Naive B cell (primary cell): ENCODE measurements around the gene HSPA14. TPM values are rescaled to one million over a fixed set of nuclear protein-coding genes. Genes with fewer than 3 reads are reported as not detected.

Source experiments
- ATAC-seq, 2 donors: fragments of 150-1000 bp; cut with Tn5 transposase; 2 replicates each; pipeline ENCODE4 v1.10.0; 2021; ENCODE audit warnings: low read depth in 2 of 2, mild to moderate bottlenecking in 2 of 2, moderate library complexity in 2 of 2
- DNase-seq: peaks from one replicate; pipeline ENCODE4 v3.0.0; 2022
- H3K27ac Mint-ChIP-seq, 6 donors: one replicate each; pipeline ENCODE4 v1.8.0; 2020 to 2022; ENCODE audit warnings: mild to moderate bottlenecking in 6 of 6, mixed read lengths in 6 of 6, moderate library complexity in 5 of 6, inconsistent platforms in 2 of 6
- H3K27me3 Mint-ChIP-seq, 3 donors: one replicate each; pipeline ENCODE4 v1.8.0; 2021 to 2022; ENCODE audit warnings: mixed read lengths in 3 of 3, mild to moderate bottlenecking in 1 of 3
- H3K36me3 Mint-ChIP-seq, 2 donors: one replicate each; pipeline ENCODE4 v1.8.0; 2020 to 2022; ENCODE audit warnings: mixed read lengths in 2 of 2, inconsistent platforms in 1 of 2, mild to moderate bottlenecking in 1 of 2
- H3K4me1 Mint-ChIP-seq, 3 donors: one replicate each; pipeline ENCODE4 v1.8.0; 2020 to 2022; ENCODE audit warnings: mixed read lengths in 3 of 3, inconsistent platforms in 1 of 3, mild to moderate bottlenecking in 1 of 3, moderate library complexity in 1 of 3
- H3K4me3 Mint-ChIP-seq, 8 donors: one replicate each; pipeline ENCODE4 v1.8.0; 2020 to 2022; ENCODE audit warnings: mild to moderate bottlenecking in 8 of 8, mixed read lengths in 8 of 8, moderate library complexity in 8 of 8, inconsistent platforms in 2 of 8
- H3K9me3 Mint-ChIP-seq, 7 donors: one replicate each; pipeline ENCODE4 v1.8.0; 2020 to 2022; ENCODE audit warnings: mixed read lengths in 7 of 7, mild to moderate bottlenecking in 5 of 7, inconsistent platforms in 2 of 7, moderate library complexity in 1 of 7
- polyA plus RNA-seq, 6 donors: library from polyadenylated mRNA; unstranded; fragments of 300-500 nt; fragmentation: Illumina TruSeq; gene quantifications; one replicate each; pipeline ENCODE4 v1.2.3, GENCODE V29; 2021; ENCODE audit warnings: low read depth in 6 of 6

Gene HSPA14
- polyA plus RNA-seq, 6 donors from 2014 or later: 14.8 to 23.3 (median 19.8) TPM

DNA sequence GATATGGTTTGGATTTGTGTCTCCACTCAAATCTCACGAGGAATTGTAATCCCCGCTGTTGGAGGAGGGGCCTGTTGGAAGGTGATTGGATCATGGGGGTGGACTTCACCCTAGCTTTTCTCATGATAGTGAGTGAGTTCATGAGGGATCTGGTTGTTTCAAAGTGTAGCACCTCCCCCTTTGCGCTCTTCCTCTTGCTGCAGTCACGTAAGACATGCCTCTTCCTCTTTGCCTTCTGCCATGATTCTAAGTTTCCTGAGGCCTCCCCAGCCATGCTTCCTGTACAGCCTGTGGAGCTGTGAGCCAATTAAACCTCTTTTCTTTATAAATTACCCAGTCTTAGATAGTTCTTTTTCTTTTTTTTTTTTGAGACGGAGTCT is 17.3 kb upstream of the HSPA14 start:
- Mint-ChIP-seq H3K9me3 (peaks cover 0 to 1% (median 0%) of the 10 kb centered on the region in 7 donors), H3K4me1 (peaks cover 16 to 30% (median 18%) of the 10 kb centered on the region in 3 donors), H3K4me3 (peak overlapping the region in 1 of 8 donors; percentile 69)

DNA sequence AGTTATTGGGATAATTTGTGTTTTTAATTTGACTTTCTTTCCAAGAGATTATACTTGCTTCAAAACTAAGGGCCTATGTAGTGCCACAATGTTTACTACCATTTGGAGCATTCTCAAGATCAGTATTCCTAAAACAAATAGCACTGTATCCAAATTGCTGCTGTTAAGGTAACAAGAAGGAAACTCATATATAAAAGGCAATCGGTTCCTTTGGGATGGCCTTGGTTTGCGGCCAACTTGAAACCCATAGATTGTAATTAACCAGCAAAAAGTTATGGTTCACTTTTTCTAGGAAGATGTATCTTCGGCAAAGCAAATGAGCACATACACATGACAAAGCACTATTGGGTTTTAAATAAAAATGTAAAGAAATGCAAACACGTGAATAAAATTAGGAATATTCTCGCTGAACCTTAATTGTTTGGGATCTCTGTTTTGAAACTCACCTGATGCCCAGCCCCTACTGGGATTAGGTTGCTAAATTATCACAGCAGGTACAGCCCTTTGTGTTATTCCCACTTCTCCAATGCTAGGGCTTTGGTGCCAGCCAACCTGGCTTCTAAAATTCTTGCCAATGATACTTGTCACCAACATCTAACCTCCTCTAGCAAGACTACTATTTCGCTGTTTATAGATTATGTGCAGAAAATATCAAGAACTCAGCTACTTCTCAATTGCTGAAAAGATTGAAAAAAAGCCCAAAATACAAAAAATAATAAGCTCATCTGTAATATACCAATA is 16.3 kb upstream of the HSPA14 start:
- Mint-ChIP-seq H3K36me3 (no peaks in the 10 kb centered on the region), H3K27ac (no peak overlapping the region), H3K27me3 (no peaks in the 10 kb centered on the region), H3K4me1 (peaks cover 24 to 36% (median 25%) of the 10 kb centered on the region in 3 donors), H3K9me3 (peaks cover 0 to 1% (median 0%) of the 10 kb centered on the region in 7 donors), H3K4me3 (no peak overlapping the region)
- ATAC-seq (no peak), DNase-seq (no peak)

More for the DNA sequence above, 17.3 kb upstream of the HSPA14 start:
- Mint-ChIP-seq H3K27me3 (no peaks in the 10 kb centered on the region), H3K36me3 (no peaks in the 10 kb centered on the region), H3K27ac (peak overlapping the region in 3 of 6 donors; percentile 49 to 96 (median 79))
- no peak for ATAC-seq
- DNase-seq: no peak

DNA sequence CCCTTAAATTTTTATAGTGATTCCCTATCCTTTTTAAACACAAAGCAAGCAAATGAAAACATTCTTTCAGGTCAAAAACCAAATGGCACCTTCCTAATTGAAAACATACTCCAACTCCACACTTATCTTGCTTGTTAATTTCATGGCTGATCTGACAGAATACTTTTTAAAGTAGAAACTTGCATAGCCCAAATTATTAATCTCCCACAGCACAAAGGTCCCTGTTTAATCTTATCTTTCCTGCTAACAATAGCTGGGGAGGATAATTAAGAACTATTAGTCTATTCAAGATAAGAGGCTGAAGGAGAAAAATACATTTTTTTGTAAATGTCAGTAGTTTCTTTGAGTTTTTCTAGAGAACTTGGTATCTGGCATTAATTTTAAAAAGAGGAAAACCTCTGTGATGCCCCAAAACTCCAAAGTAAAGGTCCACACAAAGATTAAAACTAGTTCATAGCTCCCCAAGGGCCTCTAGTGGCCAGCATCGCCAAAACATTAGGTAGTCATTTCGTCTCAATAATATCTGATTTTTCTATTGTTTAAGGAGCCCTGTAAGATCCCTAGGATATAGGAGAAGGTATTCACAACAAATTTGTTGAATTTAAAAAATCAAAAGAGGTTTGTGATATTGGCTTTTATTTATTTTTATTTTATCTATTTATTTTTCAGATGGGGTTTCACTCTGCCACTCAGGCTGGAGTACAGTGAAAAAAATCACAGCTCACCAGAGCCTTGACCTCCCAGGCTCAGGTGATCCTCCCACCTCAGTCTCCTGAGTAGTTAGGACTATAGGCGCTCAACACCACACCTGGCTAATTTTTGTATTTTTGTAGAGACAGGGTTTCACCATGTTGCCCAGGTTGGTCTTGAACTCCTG is 15.0 kb upstream of the HSPA14 start:
- DNase-seq (peak; percentile 44), ATAC-seq (peak; percentile 67 to 70)
- peaks cover 0 to 1% (median 0%) of the 10 kb centered on the region in 7 donors for H3K9me3 Mint-ChIP-seq
- H3K27me3 Mint-ChIP-seq: no peaks in the 10 kb centered on the region
- H3K4me1 Mint-ChIP-seq: peaks cover 24 to 36% (median 25%) of the 10 kb centered on the region in 3 donors
- no peaks in the 10 kb centered on the region for H3K36me3 Mint-ChIP-seq
- H3K4me3 Mint-ChIP-seq: no peak overlapping the region
- peak overlapping the region in 2 of 6 donors; percentile 49 to 89 for H3K27ac Mint-ChIP-seq

DNA sequence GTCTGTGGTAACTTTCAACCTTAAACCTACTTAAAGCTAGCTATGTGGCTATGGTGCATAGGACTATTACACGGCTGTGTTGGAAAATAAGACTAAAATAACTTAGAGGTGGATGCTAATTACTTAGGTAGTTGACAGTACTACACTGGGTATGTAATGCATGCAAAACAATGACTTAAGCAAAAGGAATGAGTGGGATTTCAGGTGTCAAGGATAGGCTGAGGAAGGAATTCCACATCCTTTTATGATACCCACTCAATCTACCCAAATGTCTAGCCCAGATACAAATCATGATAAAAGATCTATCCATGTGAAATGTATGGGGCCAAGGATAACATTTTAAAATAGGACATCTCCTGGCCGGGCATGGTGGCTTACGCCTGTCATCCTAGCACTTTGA is 14.1 kb upstream of the HSPA14 start:
- H3K27me3 Mint-ChIP-seq: no peaks in the 10 kb centered on the region
- no peak for ATAC-seq
- H3K4me1 Mint-ChIP-seq: peaks cover 24 to 36% (median 25%) of the 10 kb centered on the region in 3 donors
- peaks cover 0 to 1% (median 0%) of the 10 kb centered on the region in 7 donors for H3K9me3 Mint-ChIP-seq
- no peaks in the 10 kb centered on the region for H3K36me3 Mint-ChIP-seq
- no peak overlapping the region for H3K4me3 Mint-ChIP-seq
- H3K27ac Mint-ChIP-seq: no peak overlapping the region
- DNase-seq: no peak

DNA sequence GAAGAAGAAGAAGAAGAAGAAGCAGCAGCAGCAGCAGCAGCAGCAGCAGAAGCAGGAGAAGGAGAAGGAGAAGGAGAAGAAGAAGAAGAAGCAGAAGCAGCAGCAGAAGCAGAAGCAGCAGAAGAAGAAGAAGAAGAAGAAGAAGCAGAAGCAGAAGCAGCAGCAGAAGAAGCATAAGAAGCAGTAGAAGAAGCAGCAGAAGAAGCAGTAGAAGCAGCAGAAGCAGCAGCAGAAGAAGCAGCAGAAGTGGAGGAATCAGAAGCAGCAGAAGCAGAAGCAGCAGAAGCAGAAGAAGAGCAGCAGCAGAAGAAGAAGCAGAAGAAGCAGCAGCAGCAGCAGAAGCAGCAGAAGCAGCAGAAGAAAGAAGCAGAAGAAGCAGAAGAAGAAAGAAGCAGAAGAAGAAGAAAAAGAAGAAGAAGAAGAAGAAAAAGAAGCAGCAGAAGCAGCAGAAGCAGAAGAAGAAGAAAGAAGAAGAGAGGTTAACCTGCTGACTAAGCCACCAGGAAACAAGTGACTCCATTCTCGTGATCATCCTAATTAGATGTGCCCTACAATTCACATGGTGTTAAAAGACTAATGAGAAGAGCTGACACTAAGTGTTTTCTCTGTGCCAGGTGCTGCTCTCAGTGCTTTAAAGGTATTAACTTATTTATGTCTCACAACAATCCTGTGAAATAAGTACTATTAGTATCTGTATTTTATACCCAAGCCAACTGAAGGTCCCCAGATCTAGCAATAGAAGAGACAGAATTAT is 11.9 kb upstream of the HSPA14 start:
- H3K9me3 Mint-ChIP-seq: no peaks in the 10 kb centered on the region
- no peak overlapping the region for H3K4me3 Mint-ChIP-seq
- ATAC-seq (no peak), DNase-seq (no peak)
- no peaks in the 10 kb centered on the region for H3K36me3 Mint-ChIP-seq
- H3K27me3 Mint-ChIP-seq: no peaks in the 10 kb centered on the region
- H3K4me1 Mint-ChIP-seq: peaks cover 18 to 26% (median 18%) of the 10 kb centered on the region in 3 donors
- peak overlapping the region in 4 of 6 donors; percentile 36 to 81 (median 58) for H3K27ac Mint-ChIP-seq

DNA sequence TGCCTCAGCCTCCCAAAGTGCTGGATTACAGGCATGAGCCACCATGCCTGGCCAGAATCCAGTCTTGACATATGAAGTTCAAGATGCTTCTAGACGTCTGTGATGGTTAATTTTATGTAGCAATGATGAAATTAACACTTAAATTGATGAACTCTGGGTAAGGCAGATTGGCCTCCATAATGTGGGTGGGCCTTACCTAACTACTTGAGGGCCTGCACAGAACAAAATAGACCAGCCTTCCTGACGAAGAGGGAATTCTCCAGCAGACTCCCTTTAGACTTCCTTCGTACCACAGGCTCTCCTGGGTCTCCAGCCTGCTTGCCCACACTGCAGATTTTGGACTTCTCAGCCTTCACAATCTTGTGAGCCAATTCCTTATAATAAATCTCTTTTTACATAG is 5.0 kb upstream of the HSPA14 start:
- Mint-ChIP-seq H3K36me3 (no peaks in the 10 kb centered on the region), H3K9me3 (no peaks in the 10 kb centered on the region), H3K27ac (no peak overlapping the region), H3K4me1 (peaks cover 6 to 15% (median 9%) of the 10 kb centered on the region in 3 donors), H3K4me3 (no peak overlapping the region), H3K27me3 (no peaks in the 10 kb centered on the region)
- DNase-seq (no peak), ATAC-seq (no peak)

DNA sequence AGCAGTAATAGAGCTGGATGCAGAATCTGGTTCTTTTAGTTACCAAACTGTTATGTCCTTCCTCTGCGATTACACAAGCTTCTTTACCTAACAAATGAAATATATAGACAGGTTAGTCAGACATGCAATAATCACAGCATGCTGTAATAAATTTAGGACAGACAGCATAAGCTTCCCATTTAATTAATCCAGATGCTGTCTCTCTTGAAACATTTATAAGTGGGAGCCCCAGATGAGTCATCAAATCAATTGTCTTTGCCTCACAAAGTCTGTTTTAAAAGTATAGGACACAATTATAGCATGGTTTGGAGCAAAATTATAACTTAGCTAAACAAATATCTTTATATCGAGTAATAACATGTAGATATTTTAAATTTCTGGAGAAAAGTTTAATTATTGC is 1.9 kb upstream of the HSPA14 start:
- ATAC-seq (no peak), DNase-seq (no peak)
- H3K9me3 Mint-ChIP-seq: no peaks in the 10 kb centered on the region
- no peaks in the 10 kb centered on the region for H3K36me3 Mint-ChIP-seq
- peak overlapping the region in 1 of 6 donors; percentile 39 for H3K27ac Mint-ChIP-seq
- H3K27me3 Mint-ChIP-seq: no peaks in the 10 kb centered on the region
- peak overlapping the region in 3 of 8 donors; percentile 17 to 98 (median 95) for H3K4me3 Mint-ChIP-seq
- peaks cover 16 to 23% (median 19%) of the 10 kb centered on the region in 3 donors for H3K4me1 Mint-ChIP-seq

DNA sequence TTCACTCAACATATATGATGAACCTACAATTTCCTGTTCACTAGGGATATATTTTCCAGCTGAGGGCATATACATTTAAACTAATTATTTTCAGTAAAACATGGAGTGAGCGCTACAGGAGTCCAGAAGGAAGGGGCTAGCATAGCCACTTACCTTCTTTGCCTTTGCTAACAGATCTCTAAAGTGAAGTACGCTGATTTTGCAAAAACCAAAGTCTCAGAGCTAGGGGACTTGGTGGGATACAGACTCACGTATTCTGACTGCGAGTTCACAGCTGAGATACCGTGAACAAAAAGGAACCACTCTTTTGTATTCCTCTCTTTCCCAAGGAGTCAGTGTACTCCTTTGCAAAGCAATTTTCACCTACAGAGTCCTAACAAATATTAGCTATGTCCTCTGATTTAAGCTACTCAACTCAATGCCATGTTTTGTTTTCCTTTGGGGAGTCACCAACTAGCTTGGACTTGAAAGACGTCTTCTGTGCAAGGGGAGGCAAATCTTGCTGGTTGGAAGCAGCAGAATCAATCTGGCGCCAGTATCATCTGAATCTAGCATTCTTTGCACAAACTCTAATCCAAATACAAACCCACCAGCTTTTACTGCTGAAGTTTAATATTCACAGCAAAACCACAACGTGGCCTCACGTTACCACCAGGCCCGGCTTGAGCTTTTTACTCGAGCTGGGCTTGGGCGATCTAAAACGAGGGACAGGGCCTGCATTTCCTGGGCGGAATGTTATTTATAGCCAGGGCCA is 926 bp upstream of the HSPA14 start:
- H3K4me1 Mint-ChIP-seq: peaks cover 16 to 26% (median 19%) of the 10 kb centered on the region in 3 donors
- no peaks in the 10 kb centered on the region for H3K27me3 Mint-ChIP-seq
- DNase-seq (no peak), ATAC-seq (no peak)
- H3K36me3 Mint-ChIP-seq: no peaks in the 10 kb centered on the region
- H3K9me3 Mint-ChIP-seq: no peaks in the 10 kb centered on the region
- peak overlapping the region in 5 of 6 donors; percentile 92 to 98 (median 97) for H3K27ac Mint-ChIP-seq
- peak overlapping the region; percentile 95 to 99 (median 98) for H3K4me3 Mint-ChIP-seq

DNA sequence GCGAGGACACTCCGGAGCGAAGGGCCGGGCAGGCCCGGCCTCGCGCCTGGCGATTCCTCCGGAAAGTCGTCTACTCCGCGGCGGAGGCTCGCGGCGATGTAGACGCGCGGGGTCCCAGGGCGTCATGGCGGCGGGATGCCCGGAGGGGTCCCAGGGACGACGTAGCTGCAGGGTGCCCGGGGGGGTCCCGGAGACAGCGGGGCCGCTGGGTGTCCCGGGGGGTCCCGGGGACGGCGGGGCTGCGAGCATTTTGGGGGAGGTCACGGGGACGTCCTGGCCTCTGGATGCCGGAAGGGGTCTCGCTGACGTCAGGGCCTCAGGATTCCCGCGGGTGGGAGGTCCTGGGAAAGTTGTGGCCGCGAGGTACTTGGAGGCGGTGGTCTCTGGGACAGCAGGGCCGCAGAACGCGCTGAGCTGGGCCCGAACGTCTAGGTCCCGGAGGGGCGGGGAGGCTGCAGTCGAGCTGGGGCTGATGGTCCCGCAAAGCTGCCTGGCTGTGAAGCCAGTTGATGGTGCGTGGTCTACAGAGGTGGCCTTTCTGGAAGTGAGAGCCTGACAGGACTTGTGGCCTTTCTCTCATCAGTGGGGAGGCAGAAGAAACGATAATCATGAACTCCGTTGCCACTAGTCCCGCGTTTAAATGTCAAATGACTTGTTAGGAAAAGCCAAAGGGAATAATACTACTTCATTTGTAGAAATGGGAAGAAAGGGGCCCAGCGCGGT is 637 bp downstream of the HSPA14 start:
- Mint-ChIP-seq H3K9me3 (no peaks in the 10 kb centered on the region), H3K27ac (peak overlapping the region; percentile 93 to 98 (median 97)), H3K4me3 (peak overlapping the region; percentile 95 to 99 (median 98)), H3K36me3 (no peaks in the 10 kb centered on the region), H3K27me3 (no peaks in the 10 kb centered on the region), H3K4me1 (peaks cover 16 to 27% (median 19%) of the 10 kb centered on the region in 3 donors)
- no peak for ATAC-seq
- peak; percentile 11 for DNase-seq

DNA sequence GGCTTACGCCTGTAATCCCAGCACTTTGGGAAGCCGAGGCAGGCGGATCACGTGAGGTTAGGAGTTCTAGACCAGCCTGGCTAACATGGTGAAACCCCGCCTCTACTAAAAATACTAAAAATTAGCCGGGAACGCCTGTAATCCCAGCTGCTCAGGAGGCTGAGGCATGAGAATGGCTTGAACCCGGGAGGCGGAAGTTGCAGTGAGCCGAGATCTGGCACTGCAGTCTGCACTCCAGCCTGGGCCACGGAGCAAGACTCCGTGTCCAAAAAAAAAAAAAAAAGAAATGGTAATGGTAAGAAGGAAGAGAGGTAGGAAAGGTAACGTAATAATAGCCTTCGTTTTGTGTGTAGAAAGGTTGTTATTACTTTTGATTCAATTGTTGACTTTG is 1.2 kb downstream of the HSPA14 start:
- peaks cover 16 to 26% (median 19%) of the 10 kb centered on the region in 3 donors for H3K4me1 Mint-ChIP-seq
- no peaks in the 10 kb centered on the region for H3K27me3 Mint-ChIP-seq
- no peak for ATAC-seq
- peak overlapping the region; percentile 95 to 99 (median 98) for H3K4me3 Mint-ChIP-seq
- peak overlapping the region in 5 of 6 donors; percentile 93 to 98 (median 96) for H3K27ac Mint-ChIP-seq
- no peak for DNase-seq
- no peaks in the 10 kb centered on the region for H3K9me3 Mint-ChIP-seq
- peaks cover 0 to 3% of the 10 kb centered on the region in 2 donors for H3K36me3 Mint-ChIP-seq

DNA sequence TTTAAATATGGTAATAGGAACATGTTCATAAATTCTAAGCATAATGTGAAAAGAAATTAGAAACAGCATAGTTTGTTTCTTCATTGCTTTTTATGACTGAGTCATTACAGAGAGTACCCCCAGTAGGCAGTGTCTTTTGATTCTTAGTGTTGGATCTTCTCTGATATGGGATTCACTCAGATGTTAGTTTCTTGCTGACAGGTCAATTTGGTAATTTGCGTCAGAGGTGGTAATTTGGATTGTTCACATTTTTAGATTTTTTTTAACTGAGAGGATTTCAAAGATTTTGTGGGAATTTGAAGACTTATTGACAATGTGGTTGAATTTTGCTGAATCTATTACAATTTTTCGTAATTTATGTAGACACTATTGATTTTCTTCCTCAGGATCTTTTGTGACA is 2.1 kb downstream of the HSPA14 start:
- peak overlapping the region in 1 of 6 donors; percentile 8 for H3K27ac Mint-ChIP-seq
- ATAC-seq: no peak
- H3K4me3 Mint-ChIP-seq: peak overlapping the region in 4 of 8 donors; percentile 4 to 95 (median 38)
- no peaks in the 10 kb centered on the region for H3K9me3 Mint-ChIP-seq
- no peaks in the 10 kb centered on the region for H3K27me3 Mint-ChIP-seq
- DNase-seq: no peak
- H3K36me3 Mint-ChIP-seq: peaks cover 6 to 10% of the 10 kb centered on the region in 2 donors
- peaks cover 16 to 19% (median 18%) of the 10 kb centered on the region in 3 donors for H3K4me1 Mint-ChIP-seq
